ENCODE measurements around the gene ATP1A3. TPM values are rescaled to one million over a fixed set of nuclear protein-coding genes. Genes with fewer than 3 reads are reported as not detected.

The ATP1A3 gene
- total RNA-seq, 1 donor from 2014 or later = 1.8 TPM

DNA sequence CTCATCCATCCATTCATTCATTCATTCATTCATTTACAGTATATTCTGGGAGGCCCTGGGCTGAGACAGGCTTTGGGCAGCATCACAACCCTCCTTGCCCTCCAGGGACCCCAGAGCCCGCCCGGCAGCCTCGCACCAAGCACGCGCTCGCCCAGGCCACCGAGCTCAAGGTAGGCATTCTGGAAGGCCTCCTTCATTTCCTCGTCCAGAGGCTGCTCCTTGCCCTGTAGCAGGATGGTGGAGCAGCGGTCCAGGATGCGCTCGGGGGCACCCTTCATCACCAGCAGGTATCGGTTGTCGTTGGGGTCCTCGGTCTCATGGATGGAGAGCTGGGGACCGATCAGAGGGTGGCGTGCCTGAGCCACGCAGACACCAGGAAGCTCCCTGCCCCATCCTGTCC lies 15.6 kb downstream of the ATP1A3 start:
- intact Hi-C loops (cut with micrococcal nuclease) = no loop called here
- H3K27ac Mint-ChIP-seq = no peak overlapping the region
- no peaks in the 10 kb centered on the region for H3K27me3 Mint-ChIP-seq
- no peak overlapping the region for H3K4me3 Mint-ChIP-seq
- no peaks in the 10 kb centered on the region for H3K9me3 Mint-ChIP-seq
- CTCF ChIA-PET = no interaction called here
- DNase-seq (no peak), ATAC-seq (ENCODE audit: low read depth) (no peak)
- no peak for TF ChIP-seq CTCF (IDR thresholded peaks at IDR 0.05)
- no peaks in the 10 kb centered on the region for H3K36me3 Mint-ChIP-seq (ENCODE audit: low read depth)
- H3K4me1 Mint-ChIP-seq = no peaks in the 10 kb centered on the region
- POLR2A ChIA-PET = no interaction called here

GRCh38 chr19:41977916-41978315 lies 16.1 kb downstream of the ATP1A3 start:
- H3K27ac Mint-ChIP-seq = no peak overlapping the region

GRCh38 chr19:41974652-41975051 lies 19.4 kb downstream of the ATP1A3 start:
- ChIA-PET POLR2A (no interaction called here), CTCF (no interaction called here)
- Mint-ChIP-seq H3K4me3 (no peak overlapping the region), H3K27me3 (no peaks in the 10 kb centered on the region), H3K4me1 (no peaks in the 10 kb centered on the region), H3K9me3 (no peaks in the 10 kb centered on the region), H3K36me3 (ENCODE audit: low read depth) (no peaks in the 10 kb centered on the region), H3K27ac (no peak overlapping the region)
- ATAC-seq (ENCODE audit: low read depth) (no peak), DNase-seq (no peak)
- intact Hi-C loops (cut with micrococcal nuclease) = no loop called here
- TF ChIP-seq CTCF (IDR thresholded peaks at IDR 0.05) = no peak

More at GRCh38 chr19:41977916-41978315, 16.1 kb downstream of the ATP1A3 start:
- H3K27me3 Mint-ChIP-seq = no peaks in the 10 kb centered on the region
- ChIA-PET POLR2A (no interaction called here), CTCF (no interaction called here)
- no peaks in the 10 kb centered on the region for H3K36me3 Mint-ChIP-seq (ENCODE audit: low read depth)
- no peaks in the 10 kb centered on the region for H3K9me3 Mint-ChIP-seq
- intact Hi-C loops (cut with micrococcal nuclease) = no loop called here
- no peak for ATAC-seq (ENCODE audit: low read depth)
- no peak for DNase-seq
- H3K4me3 Mint-ChIP-seq = no peak overlapping the region
- TF ChIP-seq CTCF (IDR thresholded peaks at IDR 0.05) = no peak
- no peaks in the 10 kb centered on the region for H3K4me1 Mint-ChIP-seq

- Mint-ChIP-seq H3K27ac (no peak overlapping the region), H3K9me3 (no peaks in the 10 kb centered on the region)
Measured at GRCh38 chr19:41971363-41971762, 22.7 kb downstream of the ATP1A3 start.

DNA sequence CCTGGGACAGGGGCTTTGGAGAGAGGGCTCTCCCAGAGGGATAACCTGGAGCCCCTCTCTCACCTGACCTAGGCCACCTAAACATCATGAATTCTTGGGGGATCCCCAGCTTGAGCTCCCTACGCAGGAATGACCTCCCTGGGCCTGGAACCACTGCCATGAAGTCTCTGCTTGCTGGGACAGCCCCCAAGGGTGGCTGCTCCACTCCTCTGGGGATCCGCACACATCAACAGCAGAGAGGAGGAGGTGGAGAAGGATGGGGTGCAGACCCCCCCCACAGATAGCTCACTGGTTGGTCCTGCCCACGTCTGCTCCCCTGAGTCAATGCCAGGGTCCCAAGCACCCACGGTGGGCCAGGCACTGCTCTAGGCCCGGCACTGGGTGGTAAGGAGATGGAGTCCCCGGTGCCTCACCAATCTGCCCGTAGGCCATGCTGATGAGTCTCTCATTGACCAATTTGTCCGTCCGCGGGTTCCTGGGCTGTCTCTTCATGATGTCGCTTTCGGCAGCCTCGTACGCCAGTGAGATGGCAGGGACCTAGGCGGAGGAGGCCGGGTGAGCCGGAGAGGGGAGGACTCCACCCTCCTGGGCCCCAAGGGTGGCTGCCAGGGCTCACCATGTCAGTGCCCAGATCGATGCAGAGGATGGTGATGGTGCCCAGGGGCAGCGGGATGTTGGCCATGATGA lies 24.1 kb downstream of the ATP1A3 start:
- Mint-ChIP-seq H3K27ac (no peak overlapping the region), H3K36me3 (ENCODE audit: low read depth) (no peaks in the 10 kb centered on the region), H3K9me3 (no peaks in the 10 kb centered on the region), H3K27me3 (no peaks in the 10 kb centered on the region), H3K4me3 (no peak overlapping the region), H3K4me1 (no peaks in the 10 kb centered on the region)
- intact Hi-C loops (cut with micrococcal nuclease) = no loop called here
- DNase-seq = no peak
- TF ChIP-seq CTCF (IDR thresholded peaks at IDR 0.05) = no peak
- ChIA-PET CTCF (no interaction called here), POLR2A (no interaction called here)
- no peak for ATAC-seq (ENCODE audit: low read depth)

More at GRCh38 chr19:41971363-41971762, 22.7 kb downstream of the ATP1A3 start:
- ChIA-PET POLR2A (no interaction called here), CTCF (no interaction called here)
- no peaks in the 10 kb centered on the region for H3K36me3 Mint-ChIP-seq (ENCODE audit: low read depth)
- no peak for TF ChIP-seq CTCF (IDR thresholded peaks at IDR 0.05)
- DNase-seq (no peak), ATAC-seq (ENCODE audit: low read depth) (no peak)
- no peaks in the 10 kb centered on the region for H3K27me3 Mint-ChIP-seq
- intact Hi-C loops (cut with micrococcal nuclease) = no loop called here
- no peak overlapping the region for H3K4me3 Mint-ChIP-seq
- H3K4me1 Mint-ChIP-seq = no peaks in the 10 kb centered on the region

All from activated B cell treated with CpG ODN at 0.5 μM for 24 hours (primary cell).